Tibial artery (tissue), 4 donors: ENCODE results near the gene DPM3.
A peak's percentile ranks its signal among the peaks of the same experiment; 100 is the strongest.

ENCODE experiments used
- DNase-seq, 2 donors: peaks; one replicate each; pipeline ENCODE4 v3.0.0-alpha.2; 2019
- H3K27ac ChIP-seq, 2 donors: fragments of 200-600 bp; sonication (generic) in 1 of 2; 1 replicate in 1 of 2; 2 replicates in 1 of 2; pipeline ENCODE4 v1.5.1; 2018 to 2019; ENCODE audit warnings: mild to moderate bottlenecking in 1 of 2
- H3K27me3 ChIP-seq, 2 donors: fragments of 200-600 bp; sonication (generic) in 1 of 2; one replicate each; pipeline versions ENCODE4 v1.5.1 to v1.6.0; 2016 to 2019
- H3K36me3 ChIP-seq, 3 donors: fragments of 200-600 bp; sonication (generic) in 2 of 3; one replicate each; pipeline ENCODE4 v1.5.1; 2016 to 2019; ENCODE audit warnings: mild to moderate bottlenecking in 2 of 3
- H3K4me1 ChIP-seq, 4 donors: fragments of 200-600 bp; sonication (generic) in 2 of 4; 1 replicate in 3 of 4; 2 replicates in 1 of 4; pipeline ENCODE4 v1.5.1; 2016 to 2019
- H3K4me3 ChIP-seq, 2 donors: fragments of 200-600 bp; sonication (generic) in 1 of 2; 1 replicate in 1 of 2; 2 replicates in 1 of 2; pipeline ENCODE4 v1.5.1; 2018 to 2019; ENCODE audit warnings: mild to moderate bottlenecking in 2 of 2
- H3K9me3 ChIP-seq, 3 donors: fragments of 200-600 bp; sonication (generic) in 1 of 3; one replicate each; pipeline ENCODE4 v1.5.1; 2016 to 2019
- CTCF ChIP-seq, 2 experiments: fragments of 200-600 bp in 1 of 2; fragments of 450-650 bp in 1 of 2; IDR thresholded peaks; one replicate each; pipeline ENCODE4 v1.5.1; 2017 to 2019; ENCODE audit warnings: antibody characterized with exemption in 2 of 2, mild to moderate bottlenecking in 1 of 2, moderate library complexity in 1 of 2
- intact Hi-C: fragments of 100-400 bp; cut with DNase I; formaldehyde crosslinking; loops from one replicate; pipeline ENCODE4 v1.15.0; 2023; ENCODE audit warnings: low total_unique reads

DPM3 gene

DNA sequence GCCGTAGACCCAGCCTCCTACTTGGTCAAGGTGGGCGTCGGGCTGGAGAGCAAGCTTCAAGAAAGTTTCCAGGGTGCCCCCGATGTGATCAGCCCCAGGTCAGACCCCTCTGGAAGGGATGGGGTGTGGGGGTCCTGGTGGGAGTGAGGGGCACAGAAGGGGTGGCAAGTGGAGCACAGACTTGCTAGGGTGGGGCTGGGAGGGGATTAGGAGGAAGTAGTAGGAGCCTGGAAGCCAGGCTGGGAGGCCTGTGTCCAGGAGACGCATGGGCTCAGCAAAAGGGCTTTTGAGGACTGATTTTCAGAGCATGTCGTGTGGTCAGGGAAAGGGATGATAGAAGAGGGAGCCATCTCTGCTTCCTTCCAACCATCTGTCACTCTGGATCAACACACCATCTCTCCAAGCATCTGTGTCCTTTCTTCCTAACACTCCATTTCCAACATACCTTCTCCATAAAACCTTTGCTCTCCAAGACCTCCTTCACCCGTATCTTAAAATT lies 41.8 kb upstream of the DPM3 start:
- Histone ChIP-seq H3K27ac (no peak overlapping the region), H3K9me3 (no peaks in the 10 kb centered on the region), H3K4me1 (peaks cover 0 to 27% (median 0%) of the 10 kb centered on the region in 4 donors), H3K4me3 (no peak overlapping the region), H3K36me3 (no peaks in the 10 kb centered on the region), H3K27me3 (no peaks in the 10 kb centered on the region)
- DNase-seq: no peak
- TF ChIP-seq CTCF (IDR thresholded peaks at IDR 0.05): no peak
- intact Hi-C loops: no loop called here

- Histone ChIP-seq H3K4me3 (no peak overlapping the region), H3K36me3 (no peaks in the 10 kb centered on the region), H3K4me1 (peaks cover 0 to 29% (median 0%) of the 10 kb centered on the region in 4 donors), H3K27me3 (no peaks in the 10 kb centered on the region), H3K9me3 (no peaks in the 10 kb centered on the region), H3K27ac (no peak overlapping the region)
- no peak for DNase-seq
- no peak for TF ChIP-seq CTCF (IDR thresholded peaks at IDR 0.05)
- intact Hi-C loops: no loop called here
Observed at GRCh38 chr1:155181371-155182051, 41.2 kb upstream of the DPM3 start.

DNA sequence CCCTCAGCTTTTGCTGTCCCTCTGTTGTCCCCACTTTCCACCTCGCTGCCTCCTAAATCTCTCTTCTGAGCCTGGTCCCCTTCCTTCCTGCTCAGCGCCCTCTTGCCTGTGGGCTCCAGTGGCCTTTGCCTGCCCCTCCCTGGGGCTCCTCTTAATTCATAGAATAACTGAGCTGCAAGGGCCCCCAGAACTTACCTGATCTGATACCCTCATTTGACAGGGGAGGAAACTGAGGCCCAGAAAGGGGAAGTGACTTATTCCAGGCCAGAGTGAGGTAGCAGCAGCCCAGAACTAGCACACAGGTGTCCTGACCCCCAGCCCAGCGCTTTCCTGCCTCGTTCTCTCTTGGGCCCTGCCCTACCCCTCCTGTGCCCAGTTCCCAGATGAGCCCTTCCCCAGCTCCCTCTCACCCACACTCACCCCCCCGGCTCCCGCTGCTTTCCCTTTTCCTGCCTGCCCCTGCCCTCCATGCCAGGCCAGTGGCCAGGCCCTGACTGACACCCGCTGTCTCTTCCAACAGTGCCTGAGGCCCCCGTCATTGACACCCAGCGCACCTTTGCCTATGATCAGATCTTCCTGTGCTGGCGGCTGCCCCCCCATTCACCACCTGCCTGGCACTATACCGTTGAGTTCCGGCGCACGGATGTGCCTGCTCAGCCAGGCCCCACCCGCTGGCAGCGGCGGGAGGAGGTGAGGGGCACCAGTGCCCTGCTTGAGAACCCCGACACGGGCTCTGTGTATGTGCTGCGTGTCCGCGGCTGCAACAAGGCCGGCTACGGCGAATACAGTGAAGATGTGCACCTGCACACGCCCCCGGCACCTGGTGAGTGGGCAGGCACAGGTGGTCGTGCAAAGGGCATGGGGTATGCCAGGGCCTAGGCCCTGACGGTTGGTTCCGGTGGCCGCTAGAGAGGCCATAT lies 39.0 kb upstream of the DPM3 start:
- Histone ChIP-seq H3K4me3 (no peak overlapping the region), H3K27me3 (peaks cover 0 to 15% of the 10 kb centered on the region in 2 donors), H3K4me1 (peaks cover 0 to 24% (median 4%) of the 10 kb centered on the region in 4 donors), H3K36me3 (no peaks in the 10 kb centered on the region), H3K27ac (no peak overlapping the region), H3K9me3 (no peaks in the 10 kb centered on the region)
- intact Hi-C loops: no loop called here
- no peak for TF ChIP-seq CTCF (IDR thresholded peaks at IDR 0.05)
- DNase-seq: peak; percentile 15 to 61

- Histone ChIP-seq H3K4me1 (peaks cover 0 to 30% (median 9%) of the 10 kb centered on the region in 4 donors), H3K9me3 (no peaks in the 10 kb centered on the region), H3K27ac (no peak overlapping the region), H3K4me3 (no peak overlapping the region), H3K36me3 (no peaks in the 10 kb centered on the region), H3K27me3 (peaks cover 0 to 20% of the 10 kb centered on the region in 2 donors)
- intact Hi-C loops: no loop called here
- no peak for TF ChIP-seq CTCF (IDR thresholded peaks at IDR 0.05)
- DNase-seq: peak in 1 of 2 donors; percentile 62
Observed at GRCh38 chr1:155178441-155179111, 38.2 kb upstream of the DPM3 start.

- DNase-seq: peak in 1 of 2 donors; percentile 49
- Histone ChIP-seq H3K4me1 (peaks cover 0 to 34% (median 11%) of the 10 kb centered on the region in 4 donors), H3K27ac (no peak overlapping the region), H3K9me3 (no peaks in the 10 kb centered on the region), H3K36me3 (no peaks in the 10 kb centered on the region), H3K27me3 (peaks cover 0 to 20% of the 10 kb centered on the region in 2 donors), H3K4me3 (no peak overlapping the region)
- TF ChIP-seq CTCF (IDR thresholded peaks at IDR 0.05): no peak
- intact Hi-C loops: no loop called here
Observed at GRCh38 chr1:155177918-155178281, 37.6 kb upstream of the DPM3 start.
